Stimulated activated CD4-positive, alpha-beta T cell treated with anti-CD3 and anti-CD28 coated beads, Interleukin-4, amount 100 ng/mL, for 24 hours (primary cell): ENCODE measurements around the gene FBXW12.

Source experiments
- DNase-seq: peaks from one replicate; pipeline ENCODE4 v3.0.0-alpha.2; 2020

FBXW12 gene

GRCh38 chr3:48423241-48423882 is 51.3 kb downstream of the FBXW12 start:
- no peak for DNase-seq

DNA sequence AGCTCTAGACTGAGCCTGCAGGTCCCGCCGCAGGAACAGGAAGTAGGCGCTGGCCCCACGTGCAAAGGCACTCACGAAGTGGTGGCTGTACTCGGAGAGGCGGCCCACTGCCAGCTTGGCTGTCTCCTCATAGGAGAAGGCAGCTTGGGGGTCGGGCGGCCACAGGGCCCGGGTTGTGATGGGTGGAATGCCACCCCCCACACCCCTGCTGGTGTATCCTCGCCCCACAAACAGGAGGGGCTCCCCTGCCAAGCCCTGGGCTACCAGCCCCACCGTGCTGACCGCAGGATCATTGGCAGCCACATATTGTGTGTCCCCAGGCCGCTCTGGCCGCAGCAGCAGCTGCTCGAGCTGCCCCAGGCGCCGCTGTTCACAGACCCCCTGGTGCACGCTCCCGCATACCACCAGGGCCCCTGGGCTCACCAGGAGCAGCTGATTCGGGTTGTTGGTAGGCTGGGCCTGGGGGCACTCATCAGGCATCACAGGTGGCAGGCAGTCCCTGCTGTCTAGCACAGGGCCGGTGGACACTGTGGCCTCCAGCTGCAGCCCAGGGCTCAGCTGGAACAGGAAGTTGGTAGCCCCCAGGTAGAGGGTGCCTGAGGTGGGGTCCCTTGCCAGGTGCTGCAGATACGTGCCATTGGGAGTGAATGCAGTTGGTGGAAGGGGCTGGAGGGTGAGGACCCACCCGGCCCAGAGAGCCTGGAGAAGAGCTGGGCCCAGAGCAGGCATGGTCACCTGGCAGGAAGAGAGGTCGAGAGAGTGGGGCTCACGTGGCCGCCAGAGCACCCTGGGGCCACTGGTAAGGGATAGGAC is 52.1 kb downstream of the FBXW12 start:
- DNase-seq: no peak

GRCh38 chr3:48425281-48425812 is 53.3 kb downstream of the FBXW12 start:
- DNase-seq: no peak

DNA sequence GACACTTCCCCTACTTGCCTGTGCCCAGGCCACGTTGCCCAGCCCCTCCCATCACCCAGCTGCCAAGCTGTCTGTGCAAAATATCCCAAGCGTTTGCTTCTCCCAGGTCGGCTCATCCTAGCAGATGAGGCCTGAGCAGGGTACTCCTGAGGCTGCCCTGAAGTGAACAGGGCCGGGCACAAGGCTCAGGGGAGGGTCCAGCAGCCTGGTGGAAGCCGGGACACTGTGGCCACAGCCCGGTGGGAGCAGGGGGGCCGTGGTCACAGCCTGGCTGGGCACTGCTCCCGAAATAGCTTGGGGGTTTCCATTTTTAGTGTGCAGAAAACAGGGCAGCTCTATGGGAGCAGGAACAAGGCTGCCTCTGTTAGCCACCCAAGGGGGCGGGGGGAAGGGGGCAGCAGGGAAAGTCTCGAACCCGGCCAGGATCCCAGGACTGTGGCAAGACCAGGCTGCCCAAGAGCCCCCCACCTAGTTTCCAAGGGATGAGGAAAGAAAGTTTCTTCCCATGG is 54.4 kb downstream of the FBXW12 start:
- DNase-seq: no peak

- DNase-seq: no peak
These were observed 55.1 kb downstream of the FBXW12 start for GRCh38 chr3:48426944-48427629.

DNA sequence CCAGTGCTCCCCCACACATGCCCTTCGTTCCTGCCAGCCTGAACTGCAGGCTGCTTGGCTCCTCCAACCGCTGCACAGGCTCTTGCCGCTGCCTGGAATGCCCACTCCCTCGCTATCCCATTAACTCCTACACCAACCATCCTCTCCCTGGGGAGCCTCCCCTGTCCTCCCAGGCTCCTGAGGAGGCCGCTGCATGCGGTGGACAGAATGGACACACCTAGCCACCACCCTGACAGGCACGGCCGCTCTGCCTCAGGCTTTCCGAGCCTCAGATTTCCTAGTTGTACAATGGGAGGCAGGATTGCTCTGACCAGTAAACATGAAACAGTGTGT is 55.6 kb downstream of the FBXW12 start:
- DNase-seq: no peak

- no peak for DNase-seq
These were observed 56.1 kb downstream of the FBXW12 start for GRCh38 chr3:48428088-48428571.

DNA sequence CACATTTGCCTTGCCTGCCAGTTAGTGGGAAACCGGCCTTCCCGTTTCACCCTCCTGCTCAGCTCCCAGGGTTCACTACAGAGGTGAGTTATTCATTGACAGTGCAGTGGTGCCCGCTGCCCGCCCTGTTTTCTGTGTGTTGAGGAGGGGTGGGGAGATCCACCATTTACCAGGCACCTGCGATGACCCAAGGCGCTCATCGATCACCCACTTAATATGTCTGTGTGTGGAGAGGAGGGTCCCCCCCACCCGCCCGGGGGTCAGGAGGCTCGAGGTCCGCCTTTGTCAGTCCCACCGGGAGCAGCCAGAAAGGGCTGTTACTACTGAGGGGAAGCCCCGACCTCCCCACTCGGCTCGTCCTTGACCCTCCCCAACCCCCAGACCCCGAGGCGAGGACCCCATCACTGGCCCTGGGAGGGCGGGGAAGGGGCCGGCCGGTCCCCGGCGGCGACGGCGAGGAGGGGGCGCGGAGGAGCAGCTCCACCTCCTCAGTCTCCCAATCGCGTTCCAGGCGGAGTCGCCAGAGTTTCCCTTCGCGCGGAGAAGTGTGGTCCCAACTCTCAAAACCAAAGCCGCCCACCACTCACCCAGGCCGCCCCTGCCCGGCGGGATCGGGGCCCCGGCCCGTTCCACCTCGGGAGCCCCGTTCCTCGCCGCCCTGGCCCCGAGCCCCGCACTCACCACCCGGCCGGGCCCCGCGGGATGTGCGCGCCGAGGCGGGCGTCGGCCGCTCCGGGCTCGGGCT is 56.7 kb downstream of the FBXW12 start:
- DNase-seq: no peak

DNA sequence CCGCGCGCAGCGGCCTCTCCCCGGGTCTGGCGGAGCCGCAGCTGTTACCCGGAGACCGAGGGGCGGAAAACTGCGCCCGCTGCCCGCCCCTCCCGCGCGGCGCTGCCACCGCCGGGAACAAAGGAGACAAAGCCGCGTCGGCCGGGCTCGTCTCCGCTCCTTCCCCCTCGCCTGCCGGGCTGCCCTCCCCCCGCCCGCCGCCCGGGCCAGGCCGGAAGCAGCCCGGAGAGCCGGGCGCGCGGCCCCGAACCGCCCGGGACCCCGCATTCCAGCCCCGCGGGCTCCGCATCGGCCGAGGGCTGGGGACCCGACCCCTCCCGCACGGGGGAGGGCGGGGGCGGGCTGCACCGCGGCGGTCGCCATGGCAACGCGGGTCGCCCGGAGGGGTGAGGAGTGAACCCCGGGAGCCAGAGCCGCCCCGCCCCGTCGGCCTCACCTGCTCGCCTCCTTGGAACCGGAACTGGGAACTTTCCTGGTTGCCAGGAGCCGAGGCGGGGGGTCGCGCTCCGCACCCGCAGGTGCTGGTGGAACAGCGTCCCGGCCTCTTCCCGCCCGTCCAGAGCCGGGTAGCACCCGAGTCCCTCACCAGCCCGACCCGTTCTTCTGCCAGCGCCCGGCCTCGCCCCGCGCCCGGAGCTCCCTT is 57.4 kb downstream of the FBXW12 start:
- DNase-seq: peak; percentile 60

GRCh38 chr3:48429960-48430707 is 58.1 kb downstream of the FBXW12 start, which contains the start of gene PLXNB1:
TSS of gene PLXNB1 (minus strand) at chr3:48430086. CDS start at chr3:48424611, 5,475 bp downstream.
- DNase-seq: no peak

DNA sequence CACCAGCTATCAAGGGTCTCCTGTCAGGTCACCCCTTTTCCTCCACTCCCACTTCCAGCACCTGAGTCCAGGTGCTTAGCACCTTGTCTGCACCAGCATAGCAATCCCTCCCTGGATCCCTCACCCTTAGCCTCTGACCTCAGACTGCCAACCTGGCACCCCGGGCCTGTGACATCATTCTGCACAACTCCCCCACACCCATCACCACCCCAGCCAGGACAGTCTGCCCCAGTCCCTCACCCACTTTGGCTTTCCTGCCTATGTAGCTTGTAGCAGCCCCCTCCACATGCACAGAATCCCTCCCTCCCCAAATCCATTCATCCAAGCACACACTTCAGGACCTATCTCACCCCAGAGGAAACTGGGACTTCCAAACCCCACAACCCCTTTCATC is 58.7 kb downstream of the FBXW12 start:
- DNase-seq: no peak

- DNase-seq: no peak
These were observed 59.4 kb downstream of the FBXW12 start for GRCh38 chr3:48431224-48432029.

DNA sequence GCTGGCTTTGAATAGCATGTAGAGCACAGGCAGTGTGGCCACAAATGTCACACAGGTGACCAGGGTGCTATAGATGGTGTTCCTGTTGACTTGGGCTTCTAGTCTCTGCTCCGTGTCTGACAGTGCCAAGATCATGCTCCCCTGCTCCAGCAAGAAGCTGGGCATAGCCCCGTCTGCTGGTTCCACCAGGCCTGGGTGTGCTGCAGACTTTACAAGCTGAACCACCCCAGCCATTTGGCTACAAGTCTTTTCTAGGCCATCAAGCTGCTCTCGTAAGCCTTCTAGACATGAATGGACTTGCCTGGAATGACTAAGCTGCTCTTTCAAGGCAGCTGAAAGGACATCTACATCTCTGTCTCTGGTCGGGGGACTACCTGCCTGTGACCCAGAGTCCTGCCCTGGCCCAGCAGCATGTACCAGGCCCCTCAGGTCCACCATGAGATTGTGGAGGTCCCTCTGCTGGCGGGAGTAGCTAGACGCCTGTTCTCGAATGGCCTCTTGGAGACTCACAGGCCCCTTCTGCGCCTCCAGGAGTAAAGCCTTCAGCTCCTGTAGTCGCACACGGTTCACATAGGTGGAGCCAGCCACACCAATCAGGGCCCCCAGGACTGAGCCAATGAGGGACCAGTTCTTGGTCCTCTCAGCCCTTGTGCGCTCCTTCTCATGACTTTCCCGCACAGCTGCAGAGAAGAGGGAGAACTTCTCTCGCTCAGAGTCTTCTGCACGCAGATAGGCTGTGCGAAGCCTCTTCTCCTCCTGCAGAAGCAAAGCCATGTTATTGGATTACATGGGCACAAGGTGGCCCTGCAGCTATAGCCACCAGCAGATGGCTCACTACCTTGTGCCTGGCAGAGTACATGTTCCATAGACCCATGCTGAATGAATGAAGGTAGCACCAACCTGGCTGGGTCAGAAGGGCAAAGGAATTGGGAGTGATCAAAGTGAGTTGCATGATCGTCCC is 60.7 kb downstream of the FBXW12 start:
- no peak for DNase-seq

GRCh38 chr3:48433472-48434118 is 61.6 kb downstream of the FBXW12 start:
- DNase-seq: no peak

- no peak for DNase-seq
These were observed 62.7 kb downstream of the FBXW12 start for GRCh38 chr3:48434591-48435222.

DNA sequence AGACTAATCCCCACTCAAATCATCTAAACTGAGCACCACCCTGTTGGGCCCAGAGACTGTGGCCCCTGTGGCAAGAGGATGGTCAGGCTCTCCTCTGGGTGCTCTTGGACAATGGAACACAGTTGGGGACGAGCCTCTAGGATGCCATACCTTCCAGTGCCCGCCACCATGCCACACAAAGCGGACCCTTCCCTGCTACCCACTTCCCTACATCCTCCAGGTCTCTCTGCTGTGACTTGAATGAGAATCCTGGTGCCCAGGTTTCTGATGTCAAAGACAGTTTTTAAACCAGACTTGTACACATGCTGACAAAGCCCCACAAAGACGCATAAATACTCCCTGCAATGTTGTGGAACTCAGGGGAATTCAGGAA is 63.2 kb downstream of the FBXW12 start:
- DNase-seq: no peak

GRCh38 chr3:48435774-48436476 is 63.9 kb downstream of the FBXW12 start:
- DNase-seq: peak; percentile 89

- DNase-seq: no peak
These were observed 64.4 kb downstream of the FBXW12 start for GRCh38 chr3:48436477-48436787.
